HEK293 (cell line): ENCODE results near the gene AGK.

ENCODE experiments used
- YY1 ChIP-seq: fragments of 450-650 bp; formaldehyde crosslinking; IDR thresholded peaks from 2 replicates; pipeline ENCODE4 v1.5.1; 2018; ENCODE audit warnings: missing biosample characterization, missing genetic modification characterization
- ZFP3 ChIP-seq: fragments of 450-650 bp; formaldehyde crosslinking; IDR thresholded peaks from 2 replicates; pipeline ENCODE4 v1.5.1; 2016; ENCODE audit warnings: low read depth, missing biosample characterization, missing genetic modification characterization
- ZNF121 ChIP-seq: fragments of 450-650 bp; formaldehyde crosslinking; IDR thresholded peaks from 2 replicates; pipeline ENCODE4 v1.5.1; 2016; ENCODE audit warnings: missing biosample characterization, missing genetic modification characterization
- TF ChIP-seq, protein P1 (sequence below): fragments of 450-650 bp; formaldehyde crosslinking; IDR thresholded peaks from 2 replicates; pipeline ENCODE4 v1.5.1; 2016; ENCODE audit warnings: missing biosample characterization, missing genetic modification characterization
- TF ChIP-seq, protein P2 (sequence below): fragments of 450-650 bp; formaldehyde crosslinking; IDR thresholded peaks from 2 replicates; pipeline ENCODE4 v1.5.1; 2017; ENCODE audit warnings: missing biosample characterization, missing genetic modification characterization
- TF ChIP-seq, protein P3 (sequence below): fragments of 450-650 bp; formaldehyde crosslinking; IDR thresholded peaks from 2 replicates; pipeline ENCODE4 v1.5.1; 2016; ENCODE audit warnings: missing biosample characterization, missing genetic modification characterization

DNA sequence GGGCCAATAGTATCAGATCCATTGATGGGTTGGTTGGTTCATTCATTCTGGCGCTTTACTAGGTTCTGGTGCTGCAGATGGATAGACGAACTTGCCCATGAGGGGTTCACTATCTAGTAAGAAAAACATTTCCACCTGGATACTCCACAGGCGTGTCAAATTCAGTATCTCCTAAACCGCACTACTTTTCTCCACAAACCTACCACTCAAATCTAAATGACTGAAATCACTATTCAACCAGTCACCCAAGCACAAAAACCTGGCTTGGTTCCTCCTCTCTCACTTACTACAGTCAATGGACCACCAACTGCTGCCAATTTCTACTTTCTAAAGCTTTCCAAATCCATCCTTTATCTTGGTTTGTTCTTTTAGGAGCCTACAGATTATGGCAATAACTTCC is 572 bp downstream of the AGK start:
- TF ChIP-seq, protein P1, sequence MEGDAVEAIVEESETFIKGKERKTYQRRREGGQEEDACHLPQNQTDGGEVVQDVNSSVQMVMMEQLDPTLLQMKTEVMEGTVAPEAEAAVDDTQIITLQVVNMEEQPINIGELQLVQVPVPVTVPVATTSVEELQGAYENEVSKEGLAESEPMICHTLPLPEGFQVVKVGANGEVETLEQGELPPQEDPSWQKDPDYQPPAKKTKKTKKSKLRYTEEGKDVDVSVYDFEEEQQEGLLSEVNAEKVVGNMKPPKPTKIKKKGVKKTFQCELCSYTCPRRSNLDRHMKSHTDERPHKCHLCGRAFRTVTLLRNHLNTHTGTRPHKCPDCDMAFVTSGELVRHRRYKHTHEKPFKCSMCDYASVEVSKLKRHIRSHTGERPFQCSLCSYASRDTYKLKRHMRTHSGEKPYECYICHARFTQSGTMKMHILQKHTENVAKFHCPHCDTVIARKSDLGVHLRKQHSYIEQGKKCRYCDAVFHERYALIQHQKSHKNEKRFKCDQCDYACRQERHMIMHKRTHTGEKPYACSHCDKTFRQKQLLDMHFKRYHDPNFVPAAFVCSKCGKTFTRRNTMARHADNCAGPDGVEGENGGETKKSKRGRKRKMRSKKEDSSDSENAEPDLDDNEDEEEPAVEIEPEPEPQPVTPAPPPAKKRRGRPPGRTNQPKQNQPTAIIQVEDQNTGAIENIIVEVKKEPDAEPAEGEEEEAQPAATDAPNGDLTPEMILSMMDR, result no peak
- TF ChIP-seq, protein P2, sequence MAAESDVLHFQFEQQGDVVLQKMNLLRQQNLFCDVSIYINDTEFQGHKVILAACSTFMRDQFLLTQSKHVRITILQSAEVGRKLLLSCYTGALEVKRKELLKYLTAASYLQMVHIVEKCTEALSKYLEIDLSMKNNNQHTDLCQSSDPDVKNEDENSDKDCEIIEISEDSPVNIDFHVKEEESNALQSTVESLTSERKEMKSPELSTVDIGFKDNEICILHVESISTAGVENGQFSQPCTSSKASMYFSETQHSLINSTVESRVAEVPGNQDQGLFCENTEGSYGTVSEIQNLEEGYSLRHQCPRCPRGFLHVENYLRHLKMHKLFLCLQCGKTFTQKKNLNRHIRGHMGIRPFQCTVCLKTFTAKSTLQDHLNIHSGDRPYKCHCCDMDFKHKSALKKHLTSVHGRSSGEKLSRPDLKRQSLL (tag by site-specific recombination), result no peak
- TF ChIP-seq, protein P3, sequence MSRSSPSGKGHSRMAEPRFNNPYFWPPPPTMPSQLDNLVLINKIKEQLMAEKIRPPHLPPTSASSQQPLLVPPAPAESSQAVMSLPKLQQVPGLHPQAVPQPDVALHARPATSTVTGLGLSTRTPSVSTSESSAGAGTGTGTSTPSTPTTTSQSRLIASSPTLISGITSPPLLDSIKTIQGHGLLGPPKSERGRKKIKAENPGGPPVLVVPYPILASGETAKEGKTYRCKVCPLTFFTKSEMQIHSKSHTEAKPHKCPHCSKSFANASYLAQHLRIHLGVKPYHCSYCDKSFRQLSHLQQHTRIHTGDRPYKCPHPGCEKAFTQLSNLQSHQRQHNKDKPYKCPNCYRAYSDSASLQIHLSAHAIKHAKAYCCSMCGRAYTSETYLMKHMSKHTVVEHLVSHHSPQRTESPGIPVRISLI (tag by site-specific recombination), result no peak
- TF ChIP-seq ZFP3 (tag by site-specific recombination), result no peak
- TF ChIP-seq ZNF121 (tag by site-specific recombination), result no peak
- no peak for TF ChIP-seq YY1
